Measurements from ENCODE around the gene S100Z. TPM values are rescaled to one million over a fixed set of nuclear protein-coding genes. Genes with fewer than 3 reads are reported as not detected.
"Not testable (repeated sequence)": the region's sequence is repeated elsewhere in the genome, so short reads cannot be mapped to it uniquely, and the experiment has no call there.

S100Z gene
- total and polyA plus RNA-seq, 12 donors, result 0.11 to 2.8 (median 0.44) TPM; not detected in 1

DNA sequence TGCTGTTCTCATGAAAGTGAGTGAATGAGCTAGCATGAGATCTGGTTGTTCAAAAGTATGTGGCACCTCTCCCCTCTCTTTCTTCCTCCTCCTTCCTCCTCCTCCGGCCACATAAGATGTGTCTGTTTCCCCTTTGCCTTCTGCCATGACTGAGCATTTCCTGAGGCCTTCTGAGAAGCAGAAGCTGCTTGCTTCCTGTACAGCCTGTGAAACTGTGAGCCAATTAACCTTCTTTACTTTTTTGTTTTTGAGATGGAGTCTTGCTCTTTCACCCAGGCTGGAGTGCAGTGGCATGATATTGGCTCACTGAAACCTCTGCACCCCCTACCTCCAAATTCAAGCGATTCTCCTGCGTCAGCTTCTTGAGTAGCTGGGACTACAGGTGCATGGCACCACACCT is 6.1 kb downstream of the S100Z start:
- H3K27me3 ChIP-seq, result no peaks in the 10 kb centered on the region
- no peak overlapping the region for H3K4me3 ChIP-seq
- intact Hi-C loops (cut with DNase I), result no loop called here
- TF ChIP-seq, protein P1, sequence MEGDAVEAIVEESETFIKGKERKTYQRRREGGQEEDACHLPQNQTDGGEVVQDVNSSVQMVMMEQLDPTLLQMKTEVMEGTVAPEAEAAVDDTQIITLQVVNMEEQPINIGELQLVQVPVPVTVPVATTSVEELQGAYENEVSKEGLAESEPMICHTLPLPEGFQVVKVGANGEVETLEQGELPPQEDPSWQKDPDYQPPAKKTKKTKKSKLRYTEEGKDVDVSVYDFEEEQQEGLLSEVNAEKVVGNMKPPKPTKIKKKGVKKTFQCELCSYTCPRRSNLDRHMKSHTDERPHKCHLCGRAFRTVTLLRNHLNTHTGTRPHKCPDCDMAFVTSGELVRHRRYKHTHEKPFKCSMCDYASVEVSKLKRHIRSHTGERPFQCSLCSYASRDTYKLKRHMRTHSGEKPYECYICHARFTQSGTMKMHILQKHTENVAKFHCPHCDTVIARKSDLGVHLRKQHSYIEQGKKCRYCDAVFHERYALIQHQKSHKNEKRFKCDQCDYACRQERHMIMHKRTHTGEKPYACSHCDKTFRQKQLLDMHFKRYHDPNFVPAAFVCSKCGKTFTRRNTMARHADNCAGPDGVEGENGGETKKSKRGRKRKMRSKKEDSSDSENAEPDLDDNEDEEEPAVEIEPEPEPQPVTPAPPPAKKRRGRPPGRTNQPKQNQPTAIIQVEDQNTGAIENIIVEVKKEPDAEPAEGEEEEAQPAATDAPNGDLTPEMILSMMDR (IDR thresholded peaks at IDR 0.05), result no peak
- no peak for TF ChIP-seq POLR2A (IDR thresholded peaks at IDR 0.05)
- H3K27ac ChIP-seq, result peak overlapping the region in 2 of 5 donors; percentile 39 to 67
- H3K9me3 ChIP-seq (replicated peaks in 1 of 3), result no peaks in the 10 kb centered on the region
- H3K36me3 ChIP-seq (replicated peaks in 1 of 2), result no peaks in the 10 kb centered on the region
- WGBS, 4 donors, result 75 to 79% (median 78%) methylated on average over 3 of the region's 3 CpGs
- H3K4me1 ChIP-seq (replicated peaks in 1 of 2), result peaks cover 6 to 10% of the 10 kb centered on the region in 2 donors
- DNase-seq, result peak in 2 of 7 donors; percentile 23 to 39

DNA sequence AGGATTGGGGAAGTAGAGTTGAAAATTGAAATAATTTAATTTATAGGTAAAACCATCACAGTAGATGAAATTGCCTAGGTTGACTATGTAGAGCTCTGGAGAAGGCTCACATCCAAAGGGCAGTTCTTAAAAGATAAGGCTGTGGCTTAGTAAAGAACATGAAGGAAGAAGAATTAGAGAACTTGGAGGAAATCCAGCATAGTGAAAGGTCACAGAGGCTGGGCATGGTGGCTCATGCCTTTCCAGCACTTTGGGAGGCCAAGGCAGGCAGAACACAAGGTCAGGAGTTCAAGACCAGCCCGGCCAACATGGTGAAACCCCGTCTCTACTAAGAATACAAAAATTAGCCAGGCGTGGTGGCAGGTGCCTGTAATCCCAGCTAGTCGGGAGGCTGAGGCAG is 7.0 kb downstream of the S100Z start:
- H3K27me3 ChIP-seq; H3K4me3 ChIP-seq; intact Hi-C loops (cut with DNase I); H3K4me1 ChIP-seq (replicated peaks in 1 of 2); H3K9me3 ChIP-seq (replicated peaks in 1 of 3); H3K36me3 ChIP-seq (replicated peaks in 1 of 2): not testable (repeated sequence)
- H3K27ac ChIP-seq, result peak overlapping the region in 1 of 5 donors; percentile 67
- WGBS, 4 donors, result 46 to 78% (median 62%) methylated on average over 4 of the region's 4 CpGs
- peak in 1 of 7 donors; percentile 18 for DNase-seq

DNA sequence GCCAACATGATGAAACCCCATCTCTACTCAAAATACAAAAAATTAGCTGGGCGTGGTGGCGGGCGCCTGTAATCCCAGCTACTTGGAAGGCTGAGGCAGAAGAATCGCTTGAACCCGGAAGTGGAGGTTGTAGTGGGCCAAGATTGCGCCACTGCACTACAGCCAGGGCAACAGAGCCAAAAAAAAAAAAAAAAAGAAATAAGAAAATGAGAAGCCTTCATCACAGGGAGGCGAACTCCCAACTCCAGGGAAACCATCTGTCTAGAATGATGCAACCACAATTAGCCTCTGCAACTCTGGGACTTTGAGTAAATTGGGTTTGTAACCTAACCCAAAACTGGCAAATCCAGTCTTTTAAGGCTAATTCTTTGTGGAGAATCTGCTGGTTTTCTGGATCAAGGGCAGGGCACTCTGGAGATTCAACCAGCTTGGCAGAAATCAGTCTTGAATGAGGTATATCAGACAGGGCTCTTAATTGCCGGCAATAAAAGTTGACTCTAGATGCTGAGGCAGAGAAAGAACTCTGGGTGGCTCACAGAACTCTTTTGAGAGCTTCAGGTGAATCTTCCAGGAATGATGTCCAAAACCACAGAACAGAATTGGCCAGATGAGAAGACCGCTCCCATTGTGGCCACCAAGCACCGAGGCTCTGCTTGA is 9.9 kb downstream of the S100Z start:
- intact Hi-C loops (cut with DNase I), result no loop called here

DNA sequence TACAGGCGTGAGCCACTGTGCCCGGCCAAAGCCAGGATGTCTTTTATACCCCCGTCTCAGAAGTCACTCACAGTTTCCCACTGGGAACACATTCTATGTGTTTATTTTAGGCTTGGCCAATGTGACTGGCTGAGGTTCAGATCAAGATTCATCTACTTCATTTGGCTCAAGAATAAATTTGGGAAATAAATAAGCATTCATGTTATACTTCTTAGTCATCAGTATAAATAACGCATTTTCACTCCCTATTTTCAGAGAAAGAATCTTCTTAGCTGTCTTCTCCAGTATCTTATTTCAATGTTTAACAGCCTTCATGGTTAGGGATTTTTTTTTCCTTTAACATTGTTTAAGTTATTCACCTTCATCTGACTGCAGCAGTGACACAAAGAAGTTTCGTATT is 11.8 kb downstream of the S100Z start:
- no peaks in the 10 kb centered on the region for H3K4me1 ChIP-seq (replicated peaks in 1 of 2)
- intact Hi-C loops (cut with DNase I), result no loop called here

More for the DNA sequence above, 9.9 kb downstream of the S100Z start:
- 85 to 93% (median 86%) methylated on average over 10 of the region's 10 CpGs for WGBS, 4 donors
- Histone ChIP-seq H3K27me3 (no peaks in the 10 kb centered on the region), H3K4me3 (no peak overlapping the region), H3K36me3 (replicated peaks in 1 of 2) (no peaks in the 10 kb centered on the region), H3K4me1 (replicated peaks in 1 of 2) (no peaks in the 10 kb centered on the region), H3K9me3 (replicated peaks in 1 of 3) (no peaks in the 10 kb centered on the region), H3K27ac (no peak overlapping the region)
- TF ChIP-seq POLR2A (IDR thresholded peaks at IDR 0.05), result no peak
- TF ChIP-seq, protein P1 (IDR thresholded peaks at IDR 0.05), result no peak
- DNase-seq, result peak in 1 of 7 donors; percentile 30

More for the DNA sequence above, 11.8 kb downstream of the S100Z start:
- no peak for DNase-seq
- Histone ChIP-seq H3K9me3 (replicated peaks in 1 of 3) (no peaks in the 10 kb centered on the region), H3K36me3 (replicated peaks in 1 of 2) (no peaks in the 10 kb centered on the region), H3K27ac (no peak overlapping the region), H3K4me3 (no peak overlapping the region), H3K27me3 (no peaks in the 10 kb centered on the region)
- TF ChIP-seq, protein P1 (IDR thresholded peaks at IDR 0.05), result no peak
- no peak for TF ChIP-seq POLR2A (IDR thresholded peaks at IDR 0.05)
- 80 to 88% (median 85%) methylated on average over 5 of the region's 5 CpGs for WGBS, 4 donors
